SK-N-SH treated with all-trans-retinoic acid at 6 μM for 48 hours (cell line): ENCODE measurements around the gene ACAP2.

Source experiments
- ATAC-seq: fragments of 200-7000 bp; cut with Tn5 transposase; 3 replicates; pipeline ENCODE4 v1.9.1; 2020; ENCODE audit warnings: mild to moderate bottlenecking, moderate library complexity
- ARNTL ChIP-seq: fragments of 450-650 bp; formaldehyde crosslinking; IDR thresholded peaks from 2 replicates; pipeline ENCODE4 v1.5.0; 2020; ENCODE audit warnings: low read depth, mild to moderate bottlenecking, moderate library complexity, borderline replicate concordance
- CSDC2 ChIP-seq: fragments of 250-450 bp; sonication (Bioruptor Pico); IDR thresholded peaks from 2 replicates; pipeline ENCODE4 v1.5.0; 2020; ENCODE audit warnings: mild to moderate bottlenecking, moderate library complexity
- CSRNP3 ChIP-seq: fragments of 250-450 bp; sonication (Bioruptor Pico); IDR thresholded peaks from 2 replicates; pipeline ENCODE4 v1.5.1; 2021; ENCODE audit warnings: mild to moderate bottlenecking, moderate library complexity
- ESRRG ChIP-seq: fragments of 250-450 bp; sonication (Bioruptor Pico); IDR thresholded peaks from 2 replicates; pipeline ENCODE4 v1.6.1; 2021; ENCODE audit warnings: mild to moderate bottlenecking
- GLIS3 ChIP-seq: fragments of 250-450 bp; sonication (Bioruptor Pico); IDR thresholded peaks from 2 replicates; pipeline ENCODE4 v1.5.0; 2020; ENCODE audit warnings: mild to moderate bottlenecking, moderate library complexity
- ISL1 ChIP-seq: fragments of 250-450 bp; sonication (Bioruptor Pico); IDR thresholded peaks from 2 replicates; pipeline ENCODE4 v2.1.2; 2022; ENCODE audit warnings: mild to moderate bottlenecking, moderate library complexity
- OSR1 ChIP-seq: fragments of 250-450 bp; sonication (Bioruptor Pico); IDR thresholded peaks from 2 replicates; pipeline ENCODE4 v1.8.0; 2022; ENCODE audit warnings: moderate library complexity, mild to moderate bottlenecking, inconsistent platforms
- PATZ1 ChIP-seq: fragments of 250-450 bp; sonication (Bioruptor Pico); IDR thresholded peaks from 2 replicates; pipeline ENCODE4 v1.8.0; 2020; ENCODE audit warnings: mild to moderate bottlenecking, moderate library complexity, borderline replicate concordance
- POU6F1 ChIP-seq: fragments of 250-450 bp; sonication (Bioruptor Pico); IDR thresholded peaks from 2 replicates; pipeline ENCODE4 v1.8.0; 2021; ENCODE audit warnings: low read depth, mild to moderate bottlenecking, moderate library complexity, borderline replicate concordance
- PPARA ChIP-seq: fragments of 250-450 bp; sonication (Bioruptor Pico); IDR thresholded peaks from 2 replicates; pipeline ENCODE4 v1.5.0; 2020; ENCODE audit warnings: mild to moderate bottlenecking, borderline replicate concordance
- RARB ChIP-seq: fragments of 250-450 bp; sonication (Bioruptor Pico); IDR thresholded peaks from 2 replicates; pipeline ENCODE4 v1.8.0; 2021; ENCODE audit warnings: mild to moderate bottlenecking, moderate library complexity
- SNAI2 ChIP-seq: fragments of 250-450 bp; sonication (Bioruptor Pico); IDR thresholded peaks from 2 replicates; pipeline ENCODE4 v1.5.0; 2020; ENCODE audit warnings: mild to moderate bottlenecking, moderate library complexity
- TCF4 ChIP-seq: fragments of 250-450 bp; sonication (Bioruptor Pico); IDR thresholded peaks from 2 replicates; pipeline ENCODE4 v1.8.0; 2021; ENCODE audit warnings: mild to moderate bottlenecking, moderate library complexity, borderline replicate concordance
- TOX ChIP-seq: fragments of 250-450 bp; sonication (Bioruptor Pico); IDR thresholded peaks from 2 replicates; pipeline ENCODE4 v1.8.0; 2021; ENCODE audit warnings: mild to moderate bottlenecking, moderate library complexity, borderline replicate concordance
- TSHZ2 ChIP-seq: fragments of 250-450 bp; sonication (Bioruptor Pico); IDR thresholded peaks from 2 replicates; pipeline ENCODE4 v1.5.0; 2020; ENCODE audit warnings: mild to moderate bottlenecking, moderate library complexity
- ZC3H10 ChIP-seq: fragments of 250-450 bp; sonication (Bioruptor Pico); IDR thresholded peaks from 2 replicates; pipeline ENCODE4 v1.5.1; 2021; ENCODE audit warnings: mild to moderate bottlenecking, moderate library complexity
- ZFP30 ChIP-seq: fragments of 450-650 bp; formaldehyde crosslinking; IDR thresholded peaks from 2 replicates; pipeline ENCODE4 v1.5.0; 2022; ENCODE audit warnings: mild to moderate bottlenecking, moderate library complexity
- ZNF565 ChIP-seq: fragments of 450-650 bp; formaldehyde crosslinking; conservative IDR thresholded peaks from 2 replicates; pipeline ENCODE4 v1.5.0; 2020; ENCODE audit warnings: low read depth, mild to moderate bottlenecking, moderate library complexity
- ZNF70 ChIP-seq: fragments of 450-650 bp; formaldehyde crosslinking; IDR thresholded peaks from 2 replicates; pipeline ENCODE4 v1.5.0; 2020; ENCODE audit warnings: mild to moderate bottlenecking, moderate library complexity
- ZNF8 ChIP-seq: fragments of 450-650 bp; formaldehyde crosslinking; IDR thresholded peaks from 2 replicates; pipeline ENCODE4 v1.5.0; 2020; ENCODE audit warnings: mild to moderate bottlenecking, moderate library complexity

Gene ACAP2

GRCh38 chr3:195248281-195248680 is 194.5 kb downstream of the ACAP2 start:
- no peak for ATAC-seq

GRCh38 chr3:195247863-195248189 is 195.0 kb downstream of the ACAP2 start:
- ATAC-seq, result no peak
- no peak for TF ChIP-seq ZC3H10 (CRISPR knock-in tag)
- TF ChIP-seq ZNF8, result no peak
- no peak for TF ChIP-seq ARNTL (CRISPR knock-in tag)
- no peak for TF ChIP-seq ZNF70 (CRISPR knock-in tag)
- no peak for TF ChIP-seq CSRNP3 (CRISPR knock-in tag)
- no peak for TF ChIP-seq TSHZ2 (CRISPR knock-in tag)

More at GRCh38 chr3:195248281-195248680, 194.5 kb downstream of the ACAP2 start:
- TF ChIP-seq TOX (no peak), ARNTL (CRISPR knock-in tag) (no peak), CSDC2 (no peak), RARB (CRISPR knock-in tag) (no peak)

- no peak for ATAC-seq
- TF ChIP-seq SNAI2, result no peak
- TF ChIP-seq ARNTL (CRISPR knock-in tag), result no peak
- no peak for TF ChIP-seq ESRRG (CRISPR knock-in tag)
- no peak for TF ChIP-seq POU6F1
- TF ChIP-seq ZFP30, result no peak
These were observed 195.5 kb downstream of the ACAP2 start for GRCh38 chr3:195247086-195247862.

- ATAC-seq, result no peak
- TF ChIP-seq GLIS3 (CRISPR knock-in tag) (no peak), OSR1 (CRISPR knock-in tag) (no peak), CSDC2 (no peak), ARNTL (CRISPR knock-in tag) (no peak), ZC3H10 (CRISPR knock-in tag) (no peak), ESRRG (CRISPR knock-in tag) (no peak), ZNF8 (no peak), RARB (CRISPR knock-in tag) (no peak), ZNF565 (no peak), ISL1 (CRISPR knock-in tag) (no peak), PATZ1 (CRISPR knock-in tag) (no peak), POU6F1 (no peak), PPARA (no peak), TSHZ2 (CRISPR knock-in tag) (no peak), TCF4 (CRISPR knock-in tag) (no peak), ZFP30 (no peak)
These were observed 196.2 kb downstream of the ACAP2 start for GRCh38 chr3:195246581-195246995.
